ENCODE data around the gene UBR1.
"Not testable (repeated sequence)": the region's sequence is repeated elsewhere in the genome, so short reads cannot be mapped to it uniquely, and the experiment has no call there.

Gene UBR1

DNA sequence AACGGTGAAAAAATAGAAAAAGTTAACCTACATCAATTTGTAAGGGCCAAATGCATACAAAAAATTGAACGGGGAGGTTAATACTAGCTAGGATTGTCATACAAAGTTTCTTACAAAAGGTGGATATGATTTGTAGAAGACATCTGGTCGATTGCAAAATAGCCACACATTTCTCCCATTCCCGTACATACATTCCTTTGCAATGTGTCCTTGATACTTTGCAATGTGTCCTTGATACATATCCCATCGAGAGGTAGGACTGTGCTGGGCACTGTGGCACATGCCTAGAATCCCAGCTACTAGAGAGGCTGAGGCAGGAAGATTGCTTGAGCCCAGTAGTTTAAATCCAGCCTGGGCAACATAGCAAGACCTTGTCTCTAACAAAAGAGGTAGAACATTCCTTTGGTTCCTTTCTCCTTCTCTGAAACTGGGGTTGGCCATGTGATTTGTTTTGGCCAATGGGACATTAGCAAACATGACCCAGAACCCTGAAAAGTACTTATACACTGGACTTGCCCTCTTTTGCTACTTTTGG, 194.7 kb downstream of the UBR1 start:
- no peak for DNase-seq (ENCODE audit: low read depth)

DNA sequence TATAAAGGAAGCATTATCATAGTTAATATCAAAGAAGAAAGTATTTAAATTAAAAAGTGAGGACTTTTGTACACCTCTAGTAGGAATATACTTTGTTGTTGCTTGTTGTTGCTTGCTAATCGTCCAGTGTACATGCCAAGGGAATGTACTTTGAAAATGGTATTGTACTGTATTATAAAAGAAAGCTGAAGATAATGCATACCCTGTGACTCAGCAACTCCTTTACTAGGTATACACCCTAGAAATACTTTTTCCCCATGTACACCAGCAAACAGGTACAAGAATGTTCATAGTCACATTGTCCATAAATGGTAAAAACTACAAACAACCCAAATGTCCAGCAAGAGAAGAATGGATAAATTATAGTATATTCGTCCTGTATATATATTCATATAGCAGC, 197.3 kb downstream of the UBR1 start:
- no peak for DNase-seq (ENCODE audit: low read depth)

DNA sequence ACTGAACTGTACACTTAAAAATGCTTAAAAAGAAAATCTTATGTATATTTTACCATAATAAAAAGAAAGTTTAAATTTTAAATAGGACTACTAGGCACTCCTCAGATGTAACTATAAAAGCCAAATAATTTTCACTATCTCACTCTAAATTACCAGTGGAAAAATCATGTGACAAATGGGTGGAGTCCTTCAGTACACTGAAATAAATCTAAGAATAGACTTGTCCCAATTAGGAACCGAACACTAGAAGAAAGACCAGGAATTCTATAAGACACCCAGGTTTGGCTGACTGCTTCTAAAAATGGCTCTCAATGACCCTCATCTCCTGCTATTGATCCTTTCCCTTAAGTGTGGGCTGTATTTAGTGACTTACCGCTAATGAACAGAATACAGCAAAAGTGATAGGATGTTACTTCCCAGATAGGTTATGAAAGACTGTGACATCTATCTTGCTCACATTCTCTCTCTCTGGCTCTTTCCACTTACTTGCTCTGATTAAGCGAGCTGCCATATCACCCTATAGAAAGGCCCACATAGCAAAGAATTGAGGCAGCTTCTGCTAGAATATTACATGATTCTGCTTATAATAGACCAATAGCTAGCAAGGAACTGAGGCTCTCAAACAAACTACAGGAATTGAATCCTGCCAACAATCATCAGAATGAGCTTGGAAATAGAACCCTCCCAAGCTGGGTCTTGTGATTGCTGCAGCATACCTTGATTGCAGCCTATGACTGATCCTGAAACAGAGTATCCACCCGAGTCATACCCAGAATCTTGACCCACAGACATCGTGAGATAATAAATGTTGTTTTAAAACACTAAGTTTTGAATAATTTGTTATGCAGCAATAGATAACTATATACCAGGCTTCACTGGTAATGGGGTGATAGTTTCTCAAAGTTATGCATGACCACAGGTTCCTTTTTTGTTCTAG, 202.2 kb downstream of the UBR1 start:
- no peak for DNase-seq (ENCODE audit: low read depth)

DNA sequence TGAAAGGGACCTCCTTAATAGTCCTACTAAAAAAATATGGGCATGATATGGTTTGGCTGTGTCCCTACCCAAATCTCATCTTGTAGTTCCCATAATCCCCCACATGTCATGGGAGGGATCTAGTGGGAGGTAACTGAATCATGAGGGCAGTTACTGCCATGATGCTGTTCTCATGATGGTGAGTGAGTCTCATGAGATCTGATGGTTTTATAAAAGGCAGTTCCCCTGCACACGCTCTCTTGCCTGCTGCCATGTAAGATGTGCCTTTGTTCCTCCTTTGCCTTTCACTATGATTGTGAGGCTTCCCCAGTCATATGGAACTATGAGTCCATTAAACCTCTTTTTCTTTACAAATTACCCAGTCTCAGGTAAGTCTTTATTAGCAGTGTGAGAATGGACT, 211.9 kb downstream of the UBR1 start:
- not testable (repeated sequence) for DNase-seq (ENCODE audit: low read depth)
